ENCODE data around the gene PRPF6. TPM values are rescaled to one million over a fixed set of nuclear protein-coding genes. Genes with fewer than 3 reads are reported as not detected.
A peak's percentile ranks its signal among the peaks of the same experiment; 100 is the strongest.

The PRPF6 gene
- total RNA-seq, 1 experiment from 2014 or later: 88.4 TPM

DNA sequence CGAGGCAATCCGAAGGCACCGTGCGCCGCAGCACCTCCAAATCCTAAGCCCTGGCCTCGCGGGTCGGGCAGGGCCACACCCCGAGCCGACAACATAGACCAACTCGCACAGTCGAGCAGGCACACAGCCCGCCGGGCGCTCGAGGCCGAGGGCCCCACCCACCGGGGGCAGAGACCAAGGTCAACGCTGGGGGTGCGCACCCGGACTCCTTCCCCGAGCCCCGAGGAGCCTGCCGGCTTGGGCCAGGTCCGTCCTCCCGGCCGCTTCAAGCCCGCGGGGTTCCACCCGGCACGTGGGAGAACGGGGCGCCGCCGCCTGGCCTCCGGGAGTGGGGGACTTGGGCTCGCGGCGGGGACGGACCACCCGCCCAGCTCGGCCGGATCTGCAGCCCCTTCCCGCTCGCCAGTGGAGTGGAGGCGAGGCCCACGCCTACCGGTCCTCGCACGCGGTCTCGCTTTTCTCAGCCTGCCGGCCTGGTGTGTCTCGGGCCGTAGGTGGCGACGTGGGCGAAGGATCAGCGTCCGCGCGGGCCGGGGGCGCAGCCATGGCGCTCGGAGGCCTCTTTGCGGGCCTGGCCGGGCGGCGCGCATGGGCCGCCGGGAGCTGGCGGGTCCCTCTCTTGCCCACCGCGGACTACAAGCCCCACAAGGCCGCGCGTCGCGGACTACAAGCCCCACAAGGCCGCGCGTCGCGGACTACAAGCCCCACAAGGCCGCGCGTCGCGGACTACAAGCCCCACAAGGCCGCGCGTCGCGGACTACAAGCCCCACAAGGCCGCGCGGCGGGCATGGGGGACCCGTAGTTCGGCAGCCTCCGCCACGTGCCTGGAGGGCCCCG is 24.9 kb upstream of the PRPF6 start, which contains the start of gene UCKL1:
Gene UCKL1 (minus strand): TSS at position 590 of the 837 bp plus-strand sequence. CDS start 44 bp downstream, at position 546.
- H3K27ac ChIP-seq (ENCODE audit: low read length): peak within 1 kb of the TSS; percentile 91
- ATAC-seq (peak; percentile 77), DNase-seq (ENCODE audit: low read depth, low spot score) (no peak)
- peak within 1 kb of the TSS; percentile 83 to 85 for H3K4me3 ChIP-seq (ENCODE audit: low read depth in 2 of 2, low read length in 2 of 2)
- H3K9me3 ChIP-seq (ENCODE audit: control insufficient read depth, insufficient read depth, low read depth, low read length): no peaks in the 10 kb centered on the region
- H3K4me1 ChIP-seq (ENCODE audit: control insufficient read depth, insufficient read depth, low read length): peaks cover 44% of the 10 kb centered on the region
- POLR2A ChIA-PET: no interaction called here
- no TSS peak for BruUV-seq (replicated peaks)
- TF ChIP-seq, protein P1, sequence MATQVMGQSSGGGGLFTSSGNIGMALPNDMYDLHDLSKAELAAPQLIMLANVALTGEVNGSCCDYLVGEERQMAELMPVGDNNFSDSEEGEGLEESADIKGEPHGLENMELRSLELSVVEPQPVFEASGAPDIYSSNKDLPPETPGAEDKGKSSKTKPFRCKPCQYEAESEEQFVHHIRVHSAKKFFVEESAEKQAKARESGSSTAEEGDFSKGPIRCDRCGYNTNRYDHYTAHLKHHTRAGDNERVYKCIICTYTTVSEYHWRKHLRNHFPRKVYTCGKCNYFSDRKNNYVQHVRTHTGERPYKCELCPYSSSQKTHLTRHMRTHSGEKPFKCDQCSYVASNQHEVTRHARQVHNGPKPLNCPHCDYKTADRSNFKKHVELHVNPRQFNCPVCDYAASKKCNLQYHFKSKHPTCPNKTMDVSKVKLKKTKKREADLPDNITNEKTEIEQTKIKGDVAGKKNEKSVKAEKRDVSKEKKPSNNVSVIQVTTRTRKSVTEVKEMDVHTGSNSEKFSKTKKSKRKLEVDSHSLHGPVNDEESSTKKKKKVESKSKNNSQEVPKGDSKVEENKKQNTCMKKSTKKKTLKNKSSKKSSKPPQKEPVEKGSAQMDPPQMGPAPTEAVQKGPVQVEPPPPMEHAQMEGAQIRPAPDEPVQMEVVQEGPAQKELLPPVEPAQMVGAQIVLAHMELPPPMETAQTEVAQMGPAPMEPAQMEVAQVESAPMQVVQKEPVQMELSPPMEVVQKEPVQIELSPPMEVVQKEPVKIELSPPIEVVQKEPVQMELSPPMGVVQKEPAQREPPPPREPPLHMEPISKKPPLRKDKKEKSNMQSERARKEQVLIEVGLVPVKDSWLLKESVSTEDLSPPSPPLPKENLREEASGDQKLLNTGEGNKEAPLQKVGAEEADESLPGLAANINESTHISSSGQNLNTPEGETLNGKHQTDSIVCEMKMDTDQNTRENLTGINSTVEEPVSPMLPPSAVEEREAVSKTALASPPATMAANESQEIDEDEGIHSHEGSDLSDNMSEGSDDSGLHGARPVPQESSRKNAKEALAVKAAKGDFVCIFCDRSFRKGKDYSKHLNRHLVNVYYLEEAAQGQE (IDR thresholded peaks at IDR 0.05; ENCODE audit: insufficient read depth in 1 of 2, low read depth in 2 of 2, low read length in 1 of 2): no peak
- TF ChIP-seq TCF7L2 (IDR thresholded peaks at IDR 0.05; ENCODE audit: low read depth, low read length): 0 out of 2 replicates have a peak, but pooled peaks have one; percentile 18
- peak; percentile 51; the same call in 1 of the 2 replicates for TF ChIP-seq POLR2AphosphoS5 (IDR thresholded peaks at IDR 0.05; ENCODE audit: low read depth, low read length)
- TF ChIP-seq, protein P2, sequence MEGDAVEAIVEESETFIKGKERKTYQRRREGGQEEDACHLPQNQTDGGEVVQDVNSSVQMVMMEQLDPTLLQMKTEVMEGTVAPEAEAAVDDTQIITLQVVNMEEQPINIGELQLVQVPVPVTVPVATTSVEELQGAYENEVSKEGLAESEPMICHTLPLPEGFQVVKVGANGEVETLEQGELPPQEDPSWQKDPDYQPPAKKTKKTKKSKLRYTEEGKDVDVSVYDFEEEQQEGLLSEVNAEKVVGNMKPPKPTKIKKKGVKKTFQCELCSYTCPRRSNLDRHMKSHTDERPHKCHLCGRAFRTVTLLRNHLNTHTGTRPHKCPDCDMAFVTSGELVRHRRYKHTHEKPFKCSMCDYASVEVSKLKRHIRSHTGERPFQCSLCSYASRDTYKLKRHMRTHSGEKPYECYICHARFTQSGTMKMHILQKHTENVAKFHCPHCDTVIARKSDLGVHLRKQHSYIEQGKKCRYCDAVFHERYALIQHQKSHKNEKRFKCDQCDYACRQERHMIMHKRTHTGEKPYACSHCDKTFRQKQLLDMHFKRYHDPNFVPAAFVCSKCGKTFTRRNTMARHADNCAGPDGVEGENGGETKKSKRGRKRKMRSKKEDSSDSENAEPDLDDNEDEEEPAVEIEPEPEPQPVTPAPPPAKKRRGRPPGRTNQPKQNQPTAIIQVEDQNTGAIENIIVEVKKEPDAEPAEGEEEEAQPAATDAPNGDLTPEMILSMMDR (IDR thresholded peaks at IDR 0.05): no peak; the same call in 1 of the 2 replicates
- TF ChIP-seq SIN3A (IDR thresholded peaks at IDR 0.05; ENCODE audit: borderline replicate concordance, insufficient read depth, low read depth, low read length): 0 out of 2 replicates have a peak, but pooled peaks have one; percentile 68
- intact Hi-C loops (cut with micrococcal nuclease; ENCODE audit: unreplicated experiment) (no loop called here), in situ Hi-C loops (cut with HindIII; ENCODE audit: low pct_unique_long_range_greater_than_20kb, low sequenced_read_pairs) (no loop called here)
- peaks cover 3% of the 10 kb centered on the region; the same call in 1 of the 2 replicates for H3K36me3 ChIP-seq (ENCODE audit: control insufficient read depth, insufficient read depth, low read length)
- CTCF ChIA-PET: interaction anchor here (0.6 to 1.1 kb wide), 3 partner anchors 18 to 418 kb away, joined by 3 to 7 read pairs (median 3); no protein-coding TSS in a partner anchor
- no peaks in the 10 kb centered on the region for H3K27me3 ChIP-seq (ENCODE audit: control insufficient read depth, insufficient read depth, low read length)

DNA sequence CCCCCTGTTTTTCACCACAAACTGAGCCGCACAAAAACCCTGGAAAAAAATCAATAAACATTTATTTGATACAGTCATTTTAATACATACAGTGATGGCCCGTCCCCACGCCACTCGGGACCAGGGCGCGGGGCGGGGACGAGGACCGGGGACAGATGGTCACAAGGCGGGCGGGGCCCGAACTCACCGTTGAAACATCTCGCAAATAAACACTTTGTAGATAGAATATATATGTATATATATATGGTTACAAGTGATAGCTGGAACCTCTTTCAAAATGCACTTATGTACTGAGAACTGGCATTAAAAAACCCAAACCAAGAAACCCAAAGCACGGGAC is 24.3 kb upstream of the PRPF6 start:
- ChIA-PET CTCF (interaction anchor here (0.6 to 1.1 kb wide), 3 partner anchors 316 to 419 kb away, joined by 3 to 7 read pairs (median 3); no protein-coding TSS in a partner anchor), POLR2A (no interaction called here)
- no TSS peak for BruUV-seq (replicated peaks)
- in situ Hi-C loops (cut with HindIII; ENCODE audit: low pct_unique_long_range_greater_than_20kb, low sequenced_read_pairs) (no loop called here), intact Hi-C loops (cut with micrococcal nuclease; ENCODE audit: unreplicated experiment) (no loop called here)
- no peaks in the 10 kb centered on the region for H3K9me3 ChIP-seq (ENCODE audit: control insufficient read depth, insufficient read depth, low read depth, low read length)
- no peak for DNase-seq (ENCODE audit: low read depth, low spot score)
- H3K4me3 ChIP-seq (ENCODE audit: low read depth in 2 of 2, low read length in 2 of 2): peak overlapping the region; percentile 83 to 85
- H3K27me3 ChIP-seq (ENCODE audit: control insufficient read depth, insufficient read depth, low read length): no peaks in the 10 kb centered on the region
- peaks cover 38% of the 10 kb centered on the region for H3K4me1 ChIP-seq (ENCODE audit: control insufficient read depth, insufficient read depth, low read length)
- H3K27ac ChIP-seq (ENCODE audit: low read length): peak overlapping the region; percentile 91
- ATAC-seq: peak; percentile 3
- peaks cover 3% of the 10 kb centered on the region; the same call in 1 of the 2 replicates for H3K36me3 ChIP-seq (ENCODE audit: control insufficient read depth, insufficient read depth, low read length)
- TF ChIP-seq, protein P2 (IDR thresholded peaks at IDR 0.05): no peak
- no peak for TF ChIP-seq POLR2AphosphoS5 (IDR thresholded peaks at IDR 0.05; ENCODE audit: low read depth, low read length)
- no peak for TF ChIP-seq SIN3A (IDR thresholded peaks at IDR 0.05; ENCODE audit: borderline replicate concordance, insufficient read depth, low read depth, low read length)
- TF ChIP-seq TCF7L2 (IDR thresholded peaks at IDR 0.05; ENCODE audit: low read depth, low read length): no peak
- TF ChIP-seq, protein P1 (IDR thresholded peaks at IDR 0.05; ENCODE audit: insufficient read depth in 1 of 2, low read depth in 2 of 2, low read length in 1 of 2): no peak
